ENCODE results near the gene NHERF1. TPM values are rescaled to one million over a fixed set of nuclear protein-coding genes. Genes with fewer than 3 reads are reported as not detected.

Gene NHERF1
- total and polyA plus RNA-seq, 9 of the 15 experiments (the other 6 are each of a cell fraction or from before 2014, with no cell fraction given) = 11.4 to 79.9 (median 36.9) TPM

DNA sequence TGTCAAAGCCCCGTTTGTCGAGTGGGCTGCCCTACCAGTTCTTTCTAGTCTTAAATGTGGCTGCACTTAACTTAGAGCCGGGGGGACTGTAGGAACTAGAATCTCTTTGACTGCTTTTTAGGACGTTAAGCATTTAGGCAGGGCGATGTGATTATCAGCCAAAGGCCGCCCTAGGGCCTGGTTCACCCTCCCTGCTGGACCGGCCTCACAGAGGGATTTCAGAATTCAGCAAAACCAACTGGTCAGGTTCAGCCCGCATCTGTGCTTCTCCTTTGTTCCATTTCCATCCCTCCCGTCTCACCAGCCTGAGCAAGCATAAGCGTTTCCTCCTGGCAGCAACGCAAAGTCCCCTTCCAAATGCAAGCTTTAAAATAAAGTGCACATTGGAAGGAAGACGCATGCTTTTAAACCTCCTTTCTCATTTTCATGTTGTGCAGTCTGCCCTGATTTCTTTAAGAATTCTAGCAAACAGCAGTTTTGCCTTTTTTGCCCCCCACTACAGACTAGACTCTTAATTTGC lies 44.2 kb downstream of the NHERF1 start:
- no peaks in the 10 kb centered on the region for H3K9me3 ChIP-seq (replicated peaks; ENCODE audit: control insufficient read depth, insufficient read depth, low read depth, low read length)
- no peak overlapping the region for H3K27ac ChIP-seq (ENCODE audit: extremely low read depth, low read depth, low read length)
- no peak for FAIRE-seq
- H3K79me2 ChIP-seq (ENCODE audit: control insufficient read depth, insufficient read depth, low read length) = no peaks in the 10 kb centered on the region
- no peak overlapping the region for H2AFZ ChIP-seq (ENCODE audit: low read depth, low read length)
- WGBS (ENCODE audit: insufficient coverage, low coverage, missing lambda C conversion rate) = 84% methylated on average over 12 of the region's 12 CpGs
- 0 out of 2 replicates have a peak, but pooled peaks cover 3% of the 10 kb centered on the region for H4K20me1 ChIP-seq (replicated peaks; ENCODE audit: control insufficient read depth, insufficient read depth, low read length)
- no peak overlapping the region; a peak in 1 of 4 replicates for H3K9ac ChIP-seq (ENCODE audit: insufficient read depth in 1 of 2, low read depth in 2 of 2, low read length in 2 of 2)
- no peak overlapping the region for H3K4me3 ChIP-seq
- no peaks in the 10 kb centered on the region for H3K27me3 ChIP-seq (ENCODE audit: control insufficient read depth in 2 of 2, insufficient read depth in 2 of 2, low read length in 2 of 2)
- H3K4me2 ChIP-seq (ENCODE audit: insufficient read depth, low read length) = no peak overlapping the region
- no TSS peak for BruUV-seq (replicated peaks)
- no peak for DNase-seq (ENCODE audit: extremely low read depth in 1 of 4, low spot score in 3 of 4)
- in situ Hi-C loops (cut with MboI) (loop anchor here (5.0 kb wide), 2 partner anchors 65 to 165 kb away; partner anchors contain the start of gene GRIN2C), intact Hi-C loops (cut with micrococcal nuclease) (no loop called here)
- H3K36me3 ChIP-seq (ENCODE audit: control insufficient read depth, insufficient read depth, low read length) = peaks cover 42% of the 10 kb centered on the region; the same call in 1 of the 3 replicates
- peaks cover 0 to 5% of the 10 kb centered on the region in 2 experiments; a peak in 1 of 5 replicates for H3K4me1 ChIP-seq (replicated peaks in 1 of 2; ENCODE audit: control insufficient read depth in 2 of 2, insufficient read depth in 2 of 2, low read length in 2 of 2)
- no peak for ATAC-seq
- POLR2A ChIA-PET = interaction anchor here (1.2 kb wide), 1 partner anchor 74 kb away, joined by 3 read pairs; no protein-coding TSS in a partner anchor
- H3K9me1 ChIP-seq (ENCODE audit: control insufficient read depth, insufficient read depth, low read length) = no peaks in the 10 kb centered on the region
- CTCF ChIA-PET (ENCODE audit: low intra/inter-chr PET ratio) = interaction anchor here (2.2 to 5.8 kb wide), 3 partner anchors 70 to 167 kb away, joined by 18 to 70 read pairs (median 19); no protein-coding TSS in a partner anchor
- TF ChIP-seq RFX5 (IDR thresholded peaks at IDR 0.05; ENCODE audit: low read depth, low read length) (no peak), SRSF1 (IDR thresholded peaks at IDR 0.05; ENCODE audit: low read depth, low read length) (no peak), KDM1A (IDR thresholded peaks at IDR 0.05) (no peak), MEF2D (tag; conservative IDR thresholded peaks at IDR 0.05; ENCODE audit: low read depth) (no peak), NRF1 (conservative IDR thresholded peaks at IDR 0.05 in 1 of 2, IDR thresholded peaks at IDR 0.05 in 1 of 2) (no peak), GABPB2 (CRISPR knock-in tag; conservative IDR thresholded peaks at IDR 0.05) (no peak), GATAD2A (IDR thresholded peaks at IDR 0.05) (no peak), SMARCB1 (IDR thresholded peaks at IDR 0.05; ENCODE audit: insufficient read length, low read depth) (no peak), NFYB (IDR thresholded peaks at IDR 0.05; ENCODE audit: extremely low read depth, insufficient read length) (no peak), SMAD4 (CRISPR knock-in tag; conservative IDR thresholded peaks at IDR 0.05) (no peak)
- TF ChIP-seq, protein P1, sequence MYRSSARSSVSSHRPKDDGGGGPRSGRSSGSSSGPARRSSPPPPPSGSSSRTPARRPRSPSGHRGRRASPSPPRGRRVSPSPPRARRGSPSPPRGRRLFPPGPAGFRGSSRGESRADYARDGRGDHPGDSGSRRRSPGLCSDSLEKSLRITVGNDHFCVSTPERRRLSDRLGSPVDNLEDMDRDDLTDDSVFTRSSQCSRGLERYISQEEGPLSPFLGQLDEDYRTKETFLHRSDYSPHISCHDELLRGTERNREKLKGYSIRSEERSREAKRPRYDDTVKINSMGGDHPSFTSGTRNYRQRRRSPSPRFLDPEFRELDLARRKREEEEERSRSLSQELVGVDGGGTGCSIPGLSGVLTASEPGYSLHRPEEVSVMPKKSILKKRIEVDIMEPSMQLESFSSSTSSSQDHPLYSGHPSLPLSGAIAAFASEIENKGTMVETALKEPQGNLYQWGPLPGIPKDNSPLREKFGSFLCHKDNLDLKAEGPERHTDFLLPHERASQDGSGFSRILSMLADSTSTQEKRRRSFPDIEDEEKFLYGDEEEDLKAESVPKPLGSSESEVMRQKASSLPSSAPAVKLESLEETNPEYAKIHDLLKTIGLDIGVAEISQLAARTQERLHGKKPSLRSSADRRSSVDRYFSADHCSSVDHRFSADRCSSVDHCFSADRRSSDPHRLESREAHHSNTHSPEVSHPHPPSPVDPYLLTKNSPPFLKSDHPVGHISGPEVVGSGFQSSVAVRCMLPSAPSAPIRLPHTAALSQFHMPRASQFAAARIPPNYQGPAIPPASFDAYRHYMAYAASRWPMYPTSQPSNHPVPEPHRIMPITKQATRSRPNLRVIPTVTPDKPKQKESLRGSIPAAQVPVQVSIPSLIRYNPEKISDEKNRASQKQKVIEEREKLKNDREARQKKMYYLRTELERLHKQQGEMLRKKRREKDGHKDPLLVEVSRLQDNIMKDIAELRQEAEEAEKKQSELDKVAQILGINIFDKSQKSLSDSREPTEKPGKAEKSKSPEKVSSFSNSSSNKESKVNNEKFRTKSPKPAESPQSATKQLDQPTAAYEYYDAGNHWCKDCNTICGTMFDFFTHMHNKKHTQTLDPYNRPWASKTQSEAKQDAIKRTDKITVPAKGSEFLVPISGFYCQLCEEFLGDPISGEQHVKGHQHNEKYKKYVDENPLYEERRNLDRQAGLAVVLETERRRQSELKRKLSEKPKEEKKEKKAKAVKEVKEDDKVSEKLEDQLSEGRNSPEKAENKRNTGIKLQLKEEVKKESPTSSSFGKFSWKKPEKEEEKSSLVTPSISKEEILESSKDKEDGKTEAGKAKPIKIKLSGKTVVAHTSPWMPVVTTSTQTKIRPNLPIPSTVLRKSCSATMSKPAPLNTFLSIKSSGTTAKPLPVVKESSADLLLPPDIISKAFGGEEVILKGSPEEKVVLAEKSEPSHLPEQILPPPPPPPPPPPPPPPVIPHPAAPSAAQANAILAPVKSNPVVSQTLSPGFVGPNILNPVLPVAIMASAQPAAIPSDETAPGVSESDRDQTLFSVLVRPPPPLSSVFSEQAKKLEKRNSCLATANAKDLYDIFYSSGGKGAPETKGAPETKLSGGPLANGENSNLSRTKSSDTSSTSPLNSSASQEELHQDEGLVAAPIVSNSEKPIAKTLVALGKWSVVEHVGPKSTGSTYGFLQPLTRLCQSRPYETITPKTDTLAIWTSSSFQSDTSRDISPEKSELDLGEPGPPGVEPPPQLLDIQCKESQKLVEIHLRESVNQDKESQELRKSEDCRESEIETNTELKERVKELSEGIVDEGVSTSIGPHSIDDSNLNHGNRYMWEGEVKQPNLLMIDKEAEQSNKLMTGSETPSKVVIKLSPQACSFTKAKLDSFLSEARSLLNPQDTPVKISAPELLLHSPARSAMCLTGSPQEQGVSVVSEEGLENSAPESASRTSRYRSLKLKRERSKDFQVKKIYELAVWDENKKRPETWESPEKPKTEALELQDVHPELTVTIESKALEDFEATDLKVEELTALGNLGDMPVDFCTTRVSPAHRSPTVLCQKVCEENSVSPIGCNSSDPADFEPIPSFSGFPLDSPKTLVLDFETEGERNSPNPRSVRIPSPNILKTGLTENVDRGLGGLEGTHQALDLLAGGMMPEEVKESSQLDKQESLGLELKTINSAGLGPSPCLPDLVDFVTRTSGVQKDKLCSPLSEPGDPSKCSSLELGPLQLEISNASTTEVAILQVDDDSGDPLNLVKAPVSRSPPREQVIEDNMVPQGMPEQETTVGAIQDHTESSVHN (IDR thresholded peaks at IDR 0.05; ENCODE audit: borderline replicate concordance in 1 of 2, low read depth in 1 of 2) = no peak
- TF ChIP-seq, protein P2, sequence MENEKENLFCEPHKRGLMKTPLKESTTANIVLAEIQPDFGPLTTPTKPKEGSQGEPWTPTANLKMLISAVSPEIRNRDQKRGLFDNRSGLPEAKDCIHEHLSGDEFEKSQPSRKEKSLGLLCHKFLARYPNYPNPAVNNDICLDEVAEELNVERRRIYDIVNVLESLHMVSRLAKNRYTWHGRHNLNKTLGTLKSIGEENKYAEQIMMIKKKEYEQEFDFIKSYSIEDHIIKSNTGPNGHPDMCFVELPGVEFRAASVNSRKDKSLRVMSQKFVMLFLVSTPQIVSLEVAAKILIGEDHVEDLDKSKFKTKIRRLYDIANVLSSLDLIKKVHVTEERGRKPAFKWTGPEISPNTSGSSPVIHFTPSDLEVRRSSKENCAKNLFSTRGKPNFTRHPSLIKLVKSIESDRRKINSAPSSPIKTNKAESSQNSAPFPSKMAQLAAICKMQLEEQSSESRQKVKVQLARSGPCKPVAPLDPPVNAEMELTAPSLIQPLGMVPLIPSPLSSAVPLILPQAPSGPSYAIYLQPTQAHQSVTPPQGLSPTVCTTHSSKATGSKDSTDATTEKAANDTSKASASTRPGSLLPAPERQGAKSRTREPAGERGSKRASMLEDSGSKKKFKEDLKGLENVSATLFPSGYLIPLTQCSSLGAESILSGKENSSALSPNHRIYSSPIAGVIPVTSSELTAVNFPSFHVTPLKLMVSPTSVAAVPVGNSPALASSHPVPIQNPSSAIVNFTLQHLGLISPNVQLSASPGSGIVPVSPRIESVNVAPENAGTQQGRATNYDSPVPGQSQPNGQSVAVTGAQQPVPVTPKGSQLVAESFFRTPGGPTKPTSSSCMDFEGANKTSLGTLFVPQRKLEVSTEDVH (IDR thresholded peaks at IDR 0.05; ENCODE audit: low read depth, partially characterized antibody) = no peak
